Body of pancreas (tissue), 4 donors: Measurements from ENCODE around the gene EIF3J. TPM values are rescaled to one million over a fixed set of nuclear protein-coding genes. Genes with fewer than 3 reads are reported as not detected.

ENCODE experiments used
- ATAC-seq: fragments of 150-250 bp; one replicate; pipeline ENCODE4 v1.9.1; 2016
- DNase-seq, 4 donors: peaks; one replicate each; pipeline ENCODE4 v3.0.0-alpha.2; 2019
- H3K27ac ChIP-seq, 4 donors: fragments of 200-600 bp; sonication (generic); 1 replicate in 3 of 4; 2 replicates in 1 of 4; pipeline versions ENCODE4 v1.5.1 to v1.6.1; 2016 to 2019; ENCODE audit warnings: mild to moderate bottlenecking in 1 of 4, mixed read lengths in 1 of 4, moderate library complexity in 1 of 4
- H3K27me3 ChIP-seq, 2 donors: fragments of 200-600 bp; sonication (generic); one replicate each; pipeline ENCODE4 v1.6.0; 2016; ENCODE audit warnings: mild to moderate bottlenecking in 1 of 2
- H3K36me3 ChIP-seq, 2 donors: fragments of 200-600 bp; sonication (generic); replicated peaks in 1 of 2; 2 replicates each; pipeline ENCODE4 v1.5.1; 2016; ENCODE audit warnings: low read depth in 2 of 2; ENCODE audit not compliant: insufficient read depth in 1 of 2
- H3K4me1 ChIP-seq: fragments of 200-600 bp; sonication (generic); one replicate; pipeline ENCODE4 v1.6.0; 2016
- H3K4me3 ChIP-seq, 2 donors: fragments of 200-600 bp; sonication (generic); 1 replicate in 1 of 2; 2 replicates in 1 of 2; pipeline ENCODE4 v1.5.1; 2016 to 2019
- H3K9me3 ChIP-seq, 3 donors: fragments of 200-600 bp; sonication (generic); 1 replicate in 2 of 3; 2 replicates in 1 of 3; pipeline ENCODE4 v1.5.1; 2016
- POLR2A ChIP-seq, 3 donors: fragments of 450-650 bp; IDR thresholded peaks; one replicate each; pipeline ENCODE4 v1.6.1; 2016; ENCODE audit warnings: antibody characterized with exemption in 3 of 3, mild to moderate bottlenecking in 2 of 3
- WGBS, 2 donors: methylation state at CpG; one replicate each; pipeline ENCODE4 v1.1.5; 2017; 5-methylcytosine and 5-hydroxymethylcytosine counted together
- intact Hi-C: fragments of 100-400 bp; cut with DNase I; formaldehyde crosslinking; loops from one replicate; pipeline ENCODE4 v1.15.1; 2023
- total RNA-seq, 2 donors: library from RNA; depleted of rRNA; stranded (reverse); fragments of >200 nt; gene quantifications; one replicate each; pipeline ENCODE4 v1.1.0, GENCODE V29; 2016
- TF ChIP-seq, protein P1 (sequence below), 7 experiments: fragments of 450-650 bp in 4 of 7; fragments of 200-600 bp in 3 of 7; sonication (generic) in 3 of 7; IDR thresholded peaks; one replicate each; pipeline ENCODE4 v1.5.1; 2016 to 2019; ENCODE audit warnings: antibody characterized with exemption in 7 of 7

EIF3J gene
- total RNA-seq, 2 donors from 2014 or later: 38.7 to 66.3 TPM

DNA sequence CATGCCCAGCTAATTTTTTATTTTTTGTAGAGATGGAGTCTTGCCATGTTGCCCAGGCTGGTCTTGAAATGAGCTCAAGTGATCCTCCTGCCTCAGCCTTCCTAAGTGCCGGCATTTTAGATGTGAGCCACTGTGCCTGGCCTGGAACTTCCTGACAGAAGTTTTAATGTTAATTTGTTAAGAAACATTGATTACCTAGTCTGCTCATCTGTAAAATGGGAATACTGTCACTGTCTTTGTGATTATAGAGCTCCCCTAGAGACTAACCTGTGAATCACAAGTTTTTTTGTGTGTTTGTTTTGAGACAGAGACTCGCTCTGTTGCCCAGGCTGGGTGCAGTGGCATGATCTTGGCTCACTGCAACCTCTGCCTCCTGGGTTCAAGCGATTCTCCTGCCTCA lies 4.3 kb upstream of the EIF3J start:
- ATAC-seq (no peak), DNase-seq (no peak)
- no peak for TF ChIP-seq POLR2A (IDR thresholded peaks at IDR 0.05)
- TF ChIP-seq, protein P1, sequence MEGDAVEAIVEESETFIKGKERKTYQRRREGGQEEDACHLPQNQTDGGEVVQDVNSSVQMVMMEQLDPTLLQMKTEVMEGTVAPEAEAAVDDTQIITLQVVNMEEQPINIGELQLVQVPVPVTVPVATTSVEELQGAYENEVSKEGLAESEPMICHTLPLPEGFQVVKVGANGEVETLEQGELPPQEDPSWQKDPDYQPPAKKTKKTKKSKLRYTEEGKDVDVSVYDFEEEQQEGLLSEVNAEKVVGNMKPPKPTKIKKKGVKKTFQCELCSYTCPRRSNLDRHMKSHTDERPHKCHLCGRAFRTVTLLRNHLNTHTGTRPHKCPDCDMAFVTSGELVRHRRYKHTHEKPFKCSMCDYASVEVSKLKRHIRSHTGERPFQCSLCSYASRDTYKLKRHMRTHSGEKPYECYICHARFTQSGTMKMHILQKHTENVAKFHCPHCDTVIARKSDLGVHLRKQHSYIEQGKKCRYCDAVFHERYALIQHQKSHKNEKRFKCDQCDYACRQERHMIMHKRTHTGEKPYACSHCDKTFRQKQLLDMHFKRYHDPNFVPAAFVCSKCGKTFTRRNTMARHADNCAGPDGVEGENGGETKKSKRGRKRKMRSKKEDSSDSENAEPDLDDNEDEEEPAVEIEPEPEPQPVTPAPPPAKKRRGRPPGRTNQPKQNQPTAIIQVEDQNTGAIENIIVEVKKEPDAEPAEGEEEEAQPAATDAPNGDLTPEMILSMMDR (IDR thresholded peaks at IDR 0.05): no peak
- no peak overlapping the region for H3K27ac ChIP-seq
- no peaks in the 10 kb centered on the region for H3K27me3 ChIP-seq
- intact Hi-C loops: no loop called here
- WGBS, 2 donors: 96 to 100% methylated on average over 2 to 3 of the region's 3 CpGs
- H3K4me1 ChIP-seq: peaks cover 15% of the 10 kb centered on the region
- H3K36me3 ChIP-seq: no peaks in the 10 kb centered on the region
- no peaks in the 10 kb centered on the region for H3K9me3 ChIP-seq
- H3K4me3 ChIP-seq: no peak overlapping the region

DNA sequence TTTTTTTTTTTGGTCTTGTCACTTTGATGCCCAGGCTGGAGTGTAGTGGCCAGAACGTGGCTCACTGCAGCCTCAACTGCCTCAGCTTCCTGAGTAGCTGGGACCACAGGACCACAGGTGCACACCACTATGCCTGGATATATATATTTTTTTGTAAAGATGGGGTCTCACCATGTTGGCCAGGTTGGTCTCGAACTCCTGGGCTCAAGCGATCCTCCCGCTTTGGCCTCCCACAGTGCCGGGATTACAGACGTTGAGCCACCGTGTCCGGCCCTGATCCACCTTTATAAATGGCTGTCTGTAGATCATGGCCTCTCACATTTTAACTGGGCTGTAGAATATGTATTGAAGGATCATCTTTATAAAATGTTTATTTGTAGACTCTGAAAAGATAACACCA lies 1.9 kb upstream of the EIF3J start:
- intact Hi-C loops: no loop called here
- Histone ChIP-seq H3K27me3 (no peaks in the 10 kb centered on the region), H3K9me3 (no peaks in the 10 kb centered on the region), H3K27ac (no peak overlapping the region), H3K4me1 (peaks cover 34% of the 10 kb centered on the region), H3K4me3 (no peak overlapping the region), H3K36me3 (peaks cover 0 to 1% of the 10 kb centered on the region in 2 donors)
- WGBS, 2 donors: 93 to 99% methylated on average over 8 of the region's 8 CpGs
- ATAC-seq (no peak), DNase-seq (no peak)
- TF ChIP-seq, protein P1 (IDR thresholded peaks at IDR 0.05): no peak
- no peak for TF ChIP-seq POLR2A (IDR thresholded peaks at IDR 0.05)

- Histone ChIP-seq H3K4me3 (peak overlapping the region in 1 of 2 donors; percentile 42), H3K9me3 (no peaks in the 10 kb centered on the region), H3K27me3 (no peaks in the 10 kb centered on the region), H3K36me3 (peaks cover 0 to 1% of the 10 kb centered on the region in 2 donors), H3K4me1 (peaks cover 39% of the 10 kb centered on the region), H3K27ac (peak overlapping the region; percentile 96 to 100 (median 97))
- no peak for ATAC-seq
- 49 to 52% methylated on average over 36 of the region's 36 CpGs for WGBS, 2 donors
- TF ChIP-seq, protein P1 (IDR thresholded peaks at IDR 0.05): no peak
- TF ChIP-seq POLR2A (IDR thresholded peaks at IDR 0.05): no peak
- intact Hi-C loops: no loop called here
- peak; percentile 19 to 31 (median 26) for DNase-seq
These were observed 1.2 kb upstream of the EIF3J start for GRCh38 chr15:44535523-44536301.

- WGBS, 2 donors: 0 to 1% methylated on average over 14 to 44 of the region's 47 CpGs
- Histone ChIP-seq H3K36me3 (peaks cover 0 to 1% of the 10 kb centered on the region in 2 donors), H3K4me3 (peak overlapping the region; percentile 42 to 65), H3K27ac (peak overlapping the region; percentile 96 to 100 (median 97)), H3K9me3 (no peaks in the 10 kb centered on the region), H3K4me1 (peaks cover 46% of the 10 kb centered on the region), H3K27me3 (no peaks in the 10 kb centered on the region)
- TF ChIP-seq, protein P1 (IDR thresholded peaks at IDR 0.05): peak; percentile 19 to 72 (median 60)
- TF ChIP-seq POLR2A (IDR thresholded peaks at IDR 0.05): peak; percentile 34 to 89 (median 86)
- ATAC-seq (peak; percentile 81), DNase-seq (peak; percentile 87 to 90 (median 88))
- intact Hi-C loops: no loop called here
These were observed 515 bp upstream of the EIF3J start for GRCh38 chr15:44536302-44536961.
